Upper lobe of left lung (tissue), 4 donors: Measurements from ENCODE around the gene CD59.

Experiments used
- EP300 ChIP-seq, 4 donors: sonication (generic); formaldehyde crosslinking; IDR thresholded peaks; one replicate each; pipeline ENCODE4 v1.5.1; 2017; ENCODE audit warnings: antibody characterized with exemption in 4 of 4, control low read depth in 2 of 4
- POLR2A ChIP-seq, 4 donors: fragments of 450-650 bp; IDR thresholded peaks; one replicate each; pipeline ENCODE4 v1.5.1; 2016 to 2017; ENCODE audit warnings: antibody characterized with exemption in 4 of 4, mild to moderate bottlenecking in 2 of 4
- POLR2AphosphoS5 ChIP-seq, 2 donors: sonication (generic); formaldehyde crosslinking; IDR thresholded peaks; one replicate each; pipeline ENCODE4 v1.5.1; 2017; ENCODE audit warnings: antibody characterized with exemption in 2 of 2
- TF ChIP-seq, protein P1 (sequence below), 6 experiments: fragments of 450-650 bp in 4 of 6; fragments of 200-600 bp in 2 of 6; sonication (generic) in 2 of 6; IDR thresholded peaks; one replicate each; pipeline ENCODE4 v1.5.1; 2016 to 2019; ENCODE audit warnings: antibody characterized with exemption in 6 of 6

GRCh38 chr11:33703234-33703633, 33.0 kb downstream of the CD59 start:
- TF ChIP-seq, protein P1, sequence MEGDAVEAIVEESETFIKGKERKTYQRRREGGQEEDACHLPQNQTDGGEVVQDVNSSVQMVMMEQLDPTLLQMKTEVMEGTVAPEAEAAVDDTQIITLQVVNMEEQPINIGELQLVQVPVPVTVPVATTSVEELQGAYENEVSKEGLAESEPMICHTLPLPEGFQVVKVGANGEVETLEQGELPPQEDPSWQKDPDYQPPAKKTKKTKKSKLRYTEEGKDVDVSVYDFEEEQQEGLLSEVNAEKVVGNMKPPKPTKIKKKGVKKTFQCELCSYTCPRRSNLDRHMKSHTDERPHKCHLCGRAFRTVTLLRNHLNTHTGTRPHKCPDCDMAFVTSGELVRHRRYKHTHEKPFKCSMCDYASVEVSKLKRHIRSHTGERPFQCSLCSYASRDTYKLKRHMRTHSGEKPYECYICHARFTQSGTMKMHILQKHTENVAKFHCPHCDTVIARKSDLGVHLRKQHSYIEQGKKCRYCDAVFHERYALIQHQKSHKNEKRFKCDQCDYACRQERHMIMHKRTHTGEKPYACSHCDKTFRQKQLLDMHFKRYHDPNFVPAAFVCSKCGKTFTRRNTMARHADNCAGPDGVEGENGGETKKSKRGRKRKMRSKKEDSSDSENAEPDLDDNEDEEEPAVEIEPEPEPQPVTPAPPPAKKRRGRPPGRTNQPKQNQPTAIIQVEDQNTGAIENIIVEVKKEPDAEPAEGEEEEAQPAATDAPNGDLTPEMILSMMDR (IDR thresholded peaks at IDR 0.05): no peak
- no peak for TF ChIP-seq POLR2A (IDR thresholded peaks at IDR 0.05)
- TF ChIP-seq EP300 (IDR thresholded peaks at IDR 0.05): no peak
- peak in 1 of 2 donors; percentile 9 for TF ChIP-seq POLR2AphosphoS5 (IDR thresholded peaks at IDR 0.05)
